HEK293T (cell line): Measurements from ENCODE around the gene SRCIN1.

Source experiments
- ARNT ChIP-seq: fragments of 450-650 bp; IDR thresholded peaks from 2 replicates; pipeline ENCODE4 v1.6.1; 2017; ENCODE audit warnings: mild to moderate bottlenecking
- ELF4 ChIP-seq: fragments of 450-650 bp; IDR thresholded peaks from 2 replicates; pipeline ENCODE4 v1.6.1; 2017; ENCODE audit warnings: antibody characterized with exemption
- FOXA1 ChIP-seq: fragments of 450-650 bp; IDR thresholded peaks from 2 replicates; pipeline ENCODE4 v1.6.1; 2016; ENCODE audit warnings: mild to moderate bottlenecking
- FOXM1 ChIP-seq: fragments of 450-650 bp; IDR thresholded peaks from 2 replicates; pipeline ENCODE4 v1.6.1; 2017; ENCODE audit warnings: mild to moderate bottlenecking, borderline replicate concordance
- SP1 ChIP-seq: fragments of 450-650 bp; IDR thresholded peaks from 2 replicates; pipeline ENCODE4 v1.6.1; 2017
- TARDBP ChIP-seq: fragments of 450-650 bp; IDR thresholded peaks from 2 replicates; pipeline ENCODE4 v1.6.1; 2016
- TF ChIP-seq, protein P1 (sequence below): fragments of 450-650 bp; IDR thresholded peaks from 2 replicates; pipeline ENCODE4 v1.6.1; 2016

DNA sequence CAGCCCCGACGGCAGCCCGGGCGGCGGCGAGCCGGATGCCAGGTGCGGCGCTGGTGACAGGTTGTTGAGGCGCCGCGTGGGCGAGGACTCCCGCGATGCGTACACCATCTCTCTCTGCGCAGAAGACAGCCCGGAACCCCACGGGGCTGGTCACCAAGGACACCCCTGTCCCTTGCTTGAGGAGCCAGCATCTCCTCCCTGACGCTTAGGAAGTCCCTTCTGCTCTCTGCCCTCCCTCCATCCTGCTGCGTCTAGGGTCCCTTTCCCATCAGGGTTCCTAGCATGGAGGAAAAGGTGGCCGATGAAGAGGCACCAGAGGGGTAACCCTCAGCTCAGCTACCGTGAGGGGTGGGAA, 43.6 kb downstream of the SRCIN1 start:
- TF ChIP-seq FOXM1 (no peak), SP1 (no peak), ARNT (no peak), ELF4 (no peak), TARDBP (no peak), FOXA1 (no peak)
- TF ChIP-seq, protein P1, sequence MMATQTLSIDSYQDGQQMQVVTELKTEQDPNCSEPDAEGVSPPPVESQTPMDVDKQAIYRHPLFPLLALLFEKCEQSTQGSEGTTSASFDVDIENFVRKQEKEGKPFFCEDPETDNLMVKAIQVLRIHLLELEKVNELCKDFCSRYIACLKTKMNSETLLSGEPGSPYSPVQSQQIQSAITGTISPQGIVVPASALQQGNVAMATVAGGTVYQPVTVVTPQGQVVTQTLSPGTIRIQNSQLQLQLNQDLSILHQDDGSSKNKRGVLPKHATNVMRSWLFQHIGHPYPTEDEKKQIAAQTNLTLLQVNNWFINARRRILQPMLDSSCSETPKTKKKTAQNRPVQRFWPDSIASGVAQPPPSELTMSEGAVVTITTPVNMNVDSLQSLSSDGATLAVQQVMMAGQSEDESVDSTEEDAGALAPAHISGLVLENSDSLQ, result no peak
